Measurements from ENCODE around the gene ZNF268. TPM values are rescaled to one million over a fixed set of nuclear protein-coding genes. Genes with fewer than 3 reads are reported as not detected.
"Not testable (repeated sequence)": the region's sequence is repeated elsewhere in the genome, so short reads cannot be mapped to it uniquely, and the experiment has no call there.

The ZNF268 gene
- total RNA-seq, 1 donor from 2014 or later = 37.2 TPM

DNA sequence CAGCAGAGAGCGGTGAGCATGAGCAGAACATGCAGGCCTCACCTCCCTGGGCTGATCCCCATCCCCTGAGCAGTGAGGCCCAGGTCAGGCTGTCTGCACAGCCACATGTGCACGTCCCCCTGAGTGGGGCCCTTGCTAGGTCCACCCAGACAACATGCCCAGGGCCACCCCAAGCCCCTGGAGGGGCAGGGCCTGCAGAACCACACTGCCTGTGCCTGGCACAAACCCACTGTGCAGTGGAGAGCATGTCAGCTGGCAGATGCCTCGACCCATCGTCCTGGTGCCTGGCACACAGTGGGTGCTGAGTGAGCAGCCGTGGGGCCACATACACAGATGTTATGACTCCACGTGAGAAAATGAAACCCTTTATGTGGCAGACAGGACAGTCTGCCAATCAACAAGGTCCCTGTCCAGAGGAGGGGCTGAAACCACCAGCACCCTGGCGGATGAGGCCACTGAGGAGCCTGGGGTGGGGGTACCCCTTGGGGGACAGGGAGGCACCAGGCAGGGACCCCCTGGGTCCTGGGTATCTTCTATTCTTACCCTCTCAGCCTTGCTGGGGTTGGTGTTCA is 46.1 kb downstream of the ZNF268 start:
- no peak for DNase-seq (ENCODE audit: low read depth)

GRCh38 chr12:133231001-133231400 is 49.7 kb downstream of the ZNF268 start:
- DNase-seq (ENCODE audit: low read depth) = no peak

DNA sequence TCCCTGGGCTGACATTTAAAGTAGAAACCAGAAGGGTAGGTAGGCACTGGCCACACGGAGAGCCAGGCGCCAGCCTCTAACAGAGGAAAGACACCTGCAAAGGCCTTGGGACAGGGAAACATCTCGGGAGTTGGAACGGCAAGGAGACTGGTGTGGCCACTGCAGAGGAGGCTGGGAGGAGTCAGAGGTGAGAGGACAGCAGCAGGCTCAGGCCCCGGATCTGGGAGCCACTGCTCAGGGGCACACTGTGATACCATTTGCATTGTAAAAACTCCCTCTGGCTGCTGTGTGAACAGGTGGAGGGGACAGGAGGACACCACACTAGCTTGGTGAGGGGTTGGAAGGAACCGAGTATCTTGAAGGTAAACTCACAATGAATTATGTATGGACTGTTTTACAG is 51.7 kb downstream of the ZNF268 start:
- DNase-seq (ENCODE audit: low read depth) = no peak

GRCh38 chr12:133233993-133234564 is 52.8 kb downstream of the ZNF268 start:
- no peak for DNase-seq (ENCODE audit: low read depth)

- no peak for DNase-seq (ENCODE audit: low read depth)
Observed at GRCh38 chr12:133234971-133235370, 53.7 kb downstream of the ZNF268 start.

- DNase-seq (ENCODE audit: low read depth) = no peak
Observed at GRCh38 chr12:133235401-133236112, 54.3 kb downstream of the ZNF268 start, which contains the start of gene ANHX. Gene ANHX (minus strand): TSS chr12:133235877. CDS start chr12:133234356, 1,521 bp downstream.

DNA sequence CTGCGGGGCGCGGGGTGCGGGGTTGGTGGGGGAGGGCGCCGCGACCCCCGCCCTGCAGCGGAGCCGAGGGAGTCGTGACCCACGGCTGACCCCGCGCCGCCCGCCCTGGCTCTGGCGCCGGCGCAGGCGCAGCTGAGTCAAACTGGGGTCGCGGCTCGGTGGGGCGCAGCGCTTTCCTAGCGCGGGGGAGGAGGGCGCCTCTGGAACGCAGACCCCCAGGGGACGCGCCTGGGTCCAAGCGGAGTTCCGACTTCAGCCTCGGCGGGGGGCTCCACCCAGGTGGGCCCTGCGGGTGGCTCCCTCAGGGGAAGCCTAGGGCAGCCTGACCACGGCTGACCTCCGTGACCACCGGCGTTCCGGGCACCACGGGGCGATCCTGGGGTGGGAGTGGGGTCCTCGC is 54.8 kb downstream of the ZNF268 start:
- DNase-seq (ENCODE audit: low read depth) = no peak

DNA sequence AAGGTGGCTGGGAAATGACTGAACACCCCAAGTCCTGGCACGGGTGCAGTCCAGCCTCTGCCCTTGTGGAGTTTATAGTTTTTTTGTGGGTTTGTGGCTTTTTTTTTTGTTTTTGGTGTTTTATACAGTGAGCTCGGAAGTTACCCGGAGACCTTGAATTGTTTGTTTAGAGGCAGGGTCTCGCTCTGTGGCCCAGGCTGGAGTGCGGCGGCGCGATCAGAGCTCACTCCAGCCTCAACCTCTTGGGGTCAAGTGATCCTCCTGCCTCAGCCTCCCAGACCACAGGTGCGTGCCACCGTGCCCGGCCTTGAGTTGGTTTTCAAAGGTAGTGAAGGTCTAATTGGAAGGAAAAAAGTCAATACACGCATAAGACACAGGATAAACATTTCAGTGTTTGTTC is 55.3 kb downstream of the ZNF268 start:
- no peak for DNase-seq (ENCODE audit: low read depth)

DNA sequence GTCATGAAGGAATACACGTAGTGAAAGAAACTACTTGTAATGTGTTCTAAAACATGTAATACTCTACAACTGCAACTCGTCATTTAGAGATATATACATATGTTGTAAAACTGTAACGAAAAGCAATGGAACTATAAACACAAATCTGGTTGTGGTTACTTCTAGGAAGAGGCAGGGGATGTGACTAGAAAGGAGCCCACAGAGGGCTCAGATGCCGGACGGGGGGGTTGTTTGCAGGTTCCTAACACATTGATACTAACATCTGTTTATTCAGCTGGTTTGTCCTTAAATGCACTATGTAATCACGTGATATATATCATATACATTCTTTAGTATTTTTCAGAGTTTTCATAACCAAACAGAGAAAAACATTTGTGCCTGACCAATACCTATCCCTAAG is 70.4 kb downstream of the ZNF268 start:
- no peak for DNase-seq (ENCODE audit: low read depth)

- not testable (repeated sequence) for DNase-seq (ENCODE audit: low read depth)
Observed at GRCh38 chr12:133255833-133256232, 74.5 kb downstream of the ZNF268 start.

DNA sequence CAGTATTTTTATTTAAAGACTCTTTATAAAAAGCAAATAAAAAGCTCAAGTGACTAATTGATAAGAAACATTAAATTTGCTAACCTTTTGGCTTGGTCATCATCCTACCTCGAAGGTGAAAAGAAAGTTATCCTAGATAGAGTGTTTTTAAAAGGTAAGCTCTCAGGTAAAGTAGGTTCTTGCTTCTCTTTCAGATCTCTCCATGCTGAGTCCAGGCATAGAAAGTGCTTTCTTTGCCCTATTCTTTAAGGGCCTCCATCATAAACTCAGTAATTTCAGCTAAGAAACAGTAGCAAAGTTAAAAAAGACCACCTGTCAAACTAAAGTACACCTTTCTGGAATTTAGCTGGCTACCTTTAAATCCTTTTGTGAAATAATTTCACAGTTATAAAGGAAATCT is 75.0 kb downstream of the ZNF268 start:
- DNase-seq (ENCODE audit: low read depth) = no peak

DNA sequence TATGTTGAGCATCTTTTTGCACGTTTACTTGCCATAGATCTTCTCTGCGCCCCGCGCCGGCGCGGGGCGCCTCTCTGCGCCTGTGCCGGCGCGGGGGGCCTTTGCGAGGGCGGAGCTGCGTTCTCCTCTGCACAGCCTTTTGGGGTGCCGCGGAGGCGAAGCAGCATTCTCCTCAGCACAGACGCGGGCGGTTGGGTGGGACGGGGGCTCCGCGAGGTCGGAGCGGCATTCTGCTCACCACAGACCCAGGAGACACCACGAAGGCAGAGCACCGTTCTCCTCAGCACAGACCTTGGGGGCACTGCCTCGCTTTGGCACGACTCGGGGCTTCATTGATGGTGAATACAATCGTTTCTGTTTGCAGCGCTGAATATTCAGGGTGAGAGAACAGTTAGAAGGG is 82.9 kb downstream of the ZNF268 start:
- DNase-seq (ENCODE audit: low read depth) = no peak

Other genes starting within 250 kb of the ZNF268 start
- gene ZNF605, start 225.2 kb upstream of the ZNF268 start, total RNA-seq = 5.0 and 25.3 TPM in 2 replicates
- gene ZNF26, start 195.1 kb upstream of the ZNF268 start, total RNA-seq = 8.5 and 12.6 TPM in 2 replicates
- gene ZNF84, start 144.0 kb upstream of the ZNF268 start, total RNA-seq = 18.1 and 49.9 TPM in 2 replicates
- 21.2 and 27.7 TPM in 2 replicates for gene ZNF140, start 100.6 kb upstream of the ZNF268 start, total RNA-seq
- 0.52 and 2.0 TPM in 2 replicates for gene ZNF891, start 51.2 kb upstream of the ZNF268 start, total RNA-seq
- 5.9 and 18.1 TPM in 2 replicates for gene ZNF10, start 50.9 kb upstream of the ZNF268 start, total RNA-seq
- not detected in 2 replicates for gene ANHX, start 54.4 kb downstream of the ZNF268 start, total RNA-seq